Liver (tissue), 9 donors: ENCODE data around the gene STOM. TPM values are rescaled to one million over a fixed set of nuclear protein-coding genes. Genes with fewer than 3 reads are reported as not detected.
"Not testable (repeated sequence)": the region's sequence is repeated elsewhere in the genome, so short reads cannot be mapped to it uniquely, and the experiment has no call there.

ENCODE experiments used
- DNase-seq: peaks from one replicate; pipeline ENCODE4 v3.0.0-alpha.2; 2017; ENCODE audit warnings: low spot score
- H3K27ac ChIP-seq, 2 donors: one replicate each; pipeline ENCODE4 v1.7.0; 2013; ENCODE audit warnings: inconsistent platforms in 2 of 2, low read length in 2 of 2, control low read depth in 1 of 2, low read depth in 1 of 2, mild to moderate bottlenecking in 1 of 2
- H3K27me3 ChIP-seq, 4 donors: one replicate each; pipeline versions ENCODE4 v1.6.1 to v1.7.0; 2013; ENCODE audit warnings: low read length in 3 of 4, inconsistent platforms in 1 of 4, mild to moderate bottlenecking in 1 of 4, moderate library complexity in 1 of 4; ENCODE audit not compliant: control insufficient read depth in 4 of 4, insufficient read depth in 4 of 4
- H3K36me3 ChIP-seq, 4 donors: one replicate each; pipeline versions ENCODE4 v1.6.1 to v1.7.0; 2013; ENCODE audit warnings: low read length in 3 of 4, mild to moderate bottlenecking in 3 of 4, low read depth in 1 of 4, moderate library complexity in 1 of 4; ENCODE audit not compliant: control insufficient read depth in 4 of 4, insufficient read depth in 3 of 4
- H3K4me1 ChIP-seq, 4 donors: one replicate each; pipeline versions ENCODE4 v1.6.1 to v1.7.0; 2013; ENCODE audit warnings: low read length in 3 of 4, mild to moderate bottlenecking in 3 of 4, moderate library complexity in 1 of 4; ENCODE audit not compliant: control insufficient read depth in 4 of 4, insufficient read depth in 4 of 4
- H3K4me3 ChIP-seq, 3 donors: one replicate each; pipeline versions ENCODE4 v1.6.1 to v1.7.0; 2013; ENCODE audit warnings: low read length in 3 of 3, control low read depth in 1 of 3, low read depth in 1 of 3, mild to moderate bottlenecking in 1 of 3
- H3K9ac ChIP-seq, 2 donors: one replicate each; pipeline ENCODE4 v1.7.0; 2013; ENCODE audit warnings: low read length in 2 of 2, mild to moderate bottlenecking in 2 of 2, moderate library complexity in 2 of 2, control low read depth in 1 of 2, low read depth in 1 of 2
- H3K9me3 ChIP-seq, 4 donors: one replicate each; pipeline versions ENCODE4 v1.6.1 to v1.7.0; 2013; ENCODE audit warnings: low read length in 3 of 4; ENCODE audit not compliant: control insufficient read depth in 4 of 4
- EGR1 ChIP-seq, 2 donors: IDR thresholded peaks; 2 replicates each; pipeline ENCODE4 v1.6.1; 2016 to 2018; ENCODE audit warnings: antibody characterized with exemption in 2 of 2, low read depth in 2 of 2
- FOXA1 ChIP-seq: IDR thresholded peaks from 2 replicates; pipeline ENCODE4 v1.6.1; 2016; ENCODE audit warnings: antibody characterized with exemption
- FOXA2 ChIP-seq: IDR thresholded peaks from 2 replicates; pipeline ENCODE4 v1.6.1; 2016; ENCODE audit warnings: antibody characterized with exemption
- HNF4G ChIP-seq: IDR thresholded peaks from 2 replicates; pipeline ENCODE4 v1.6.1; 2016; ENCODE audit warnings: antibody characterized with exemption
- JUND ChIP-seq, 2 donors: IDR thresholded peaks; 2 replicates each; pipeline ENCODE4 v1.6.1; 2016; ENCODE audit warnings: antibody characterized with exemption in 2 of 2
- NR2F2 ChIP-seq: IDR thresholded peaks from 2 replicates; pipeline ENCODE4 v1.6.1; 2016; ENCODE audit warnings: antibody characterized with exemption
- RXRA ChIP-seq, 2 donors: IDR thresholded peaks; 2 replicates each; pipeline ENCODE4 v1.6.1; 2017 to 2018; ENCODE audit warnings: antibody characterized with exemption in 2 of 2, mild to moderate bottlenecking in 1 of 2
- SP1 ChIP-seq: IDR thresholded peaks from 2 replicates; pipeline ENCODE4 v1.6.1; 2018; ENCODE audit warnings: antibody characterized with exemption, mild to moderate bottlenecking
- TAF1 ChIP-seq: conservative IDR thresholded peaks from 2 replicates; pipeline ENCODE4 v1.6.1; 2016; ENCODE audit warnings: antibody characterized with exemption, mild to moderate bottlenecking
- YY1 ChIP-seq: IDR thresholded peaks from 2 replicates; pipeline ENCODE4 v1.6.1; 2016; ENCODE audit warnings: antibody characterized with exemption, mild to moderate bottlenecking
- WGBS: extraction: QIAGEN DNeasy Blood & Tissue Kit; methylation state at CpG from one replicate; pipeline ENCODE4 v1.1.7; 2013; 5-methylcytosine and 5-hydroxymethylcytosine counted together
- polyA plus RNA-seq, 2 donors: library from polyadenylated mRNA; stranded (reverse) in 1 of 2; unstranded in 1 of 2; fragments of 200-250 nt in 1 of 2; fragments of >200 nt in 1 of 2; fragmentation: Nextera tagmentation in 1 of 2; extraction: Ambion mirVana in 1 of 2; gene quantifications; one replicate each; pipeline versions ENCODE4 v1.2.1 to v1.2.3, GENCODE V29; 2013 to 2015
- total RNA-seq, 2 donors: library from RNA; depleted of rRNA; stranded (reverse); fragments of >200 nt; gene quantifications; one replicate each; pipeline ENCODE4 v1.2.3, GENCODE V29; 2014
- TF ChIP-seq, protein P1 (sequence below): fragments of 150-350 bp; IDR thresholded peaks from 2 replicates; pipeline ENCODE4 v1.5.1; 2017; ENCODE audit warnings: improper control_type of control experiment, low read depth, low read length; ENCODE audit not compliant: missing input control
- TF ChIP-seq, protein P2 (sequence below): IDR thresholded peaks from 2 replicates; pipeline ENCODE4 v1.6.1; 2016; ENCODE audit warnings: antibody characterized with exemption
- TF ChIP-seq, protein P3 (sequence below): IDR thresholded peaks from 2 replicates; pipeline ENCODE4 v1.6.1; 2016; ENCODE audit warnings: antibody characterized with exemption
- TF ChIP-seq, protein P4 (sequence below): IDR thresholded peaks from 2 replicates; pipeline ENCODE4 v1.6.1; 2016; ENCODE audit warnings: antibody characterized with exemption, mild to moderate bottlenecking
- donor health status: healthy.
- donor health status: healthy.
- donor health status: healthy.
- donor health status: healthy.
- donor health status: healthy.

Gene STOM
- total and polyA plus RNA-seq, 4 donors: 150 to 398 (median 265) TPM

DNA sequence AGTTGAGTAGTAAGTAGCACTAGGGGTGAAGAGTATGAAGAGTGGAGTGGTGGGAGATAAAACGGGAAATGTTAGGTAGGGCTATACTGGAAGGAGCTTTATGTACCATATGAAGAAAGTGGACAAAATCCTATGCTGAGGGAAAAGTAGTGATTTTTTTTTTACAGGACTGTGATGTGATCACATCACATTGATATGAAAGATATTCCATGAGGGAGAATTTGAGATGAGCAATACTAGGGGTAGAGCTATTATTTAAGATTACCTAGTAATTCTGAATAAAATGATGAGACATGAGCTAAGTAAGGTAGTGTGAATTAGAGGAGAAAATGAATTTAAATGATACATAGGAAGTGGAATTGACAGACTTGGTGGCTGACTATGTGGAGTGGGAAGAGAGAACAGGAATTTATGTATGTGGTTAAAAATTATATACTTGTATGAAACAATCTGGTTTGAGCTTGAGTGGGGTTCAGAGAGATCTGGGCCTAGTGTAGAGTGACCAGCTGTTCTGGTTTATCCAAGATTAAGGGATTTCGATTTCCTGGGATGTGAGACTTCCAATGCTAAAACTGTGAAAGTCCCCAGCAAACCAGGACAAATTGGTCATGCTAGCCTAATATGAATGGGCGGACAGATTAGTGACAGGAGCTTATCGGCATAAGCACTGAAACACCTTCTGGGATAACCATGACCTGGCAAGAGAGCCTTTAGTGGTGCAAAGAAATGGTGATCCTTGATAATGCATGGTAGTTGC is 29.3 kb upstream of the STOM start:
- Histone ChIP-seq H3K4me1 (no peaks in the 10 kb centered on the region), H3K9ac (no peak overlapping the region), H3K27ac (no peak overlapping the region), H3K4me3 (no peak overlapping the region), H3K9me3 (peaks cover 0 to 4% (median 0%) of the 10 kb centered on the region in 4 donors), H3K36me3 (no peaks in the 10 kb centered on the region), H3K27me3 (no peaks in the 10 kb centered on the region)
- DNase-seq: no peak
- TF ChIP-seq FOXA2: no peak
- TF ChIP-seq, protein P1, sequence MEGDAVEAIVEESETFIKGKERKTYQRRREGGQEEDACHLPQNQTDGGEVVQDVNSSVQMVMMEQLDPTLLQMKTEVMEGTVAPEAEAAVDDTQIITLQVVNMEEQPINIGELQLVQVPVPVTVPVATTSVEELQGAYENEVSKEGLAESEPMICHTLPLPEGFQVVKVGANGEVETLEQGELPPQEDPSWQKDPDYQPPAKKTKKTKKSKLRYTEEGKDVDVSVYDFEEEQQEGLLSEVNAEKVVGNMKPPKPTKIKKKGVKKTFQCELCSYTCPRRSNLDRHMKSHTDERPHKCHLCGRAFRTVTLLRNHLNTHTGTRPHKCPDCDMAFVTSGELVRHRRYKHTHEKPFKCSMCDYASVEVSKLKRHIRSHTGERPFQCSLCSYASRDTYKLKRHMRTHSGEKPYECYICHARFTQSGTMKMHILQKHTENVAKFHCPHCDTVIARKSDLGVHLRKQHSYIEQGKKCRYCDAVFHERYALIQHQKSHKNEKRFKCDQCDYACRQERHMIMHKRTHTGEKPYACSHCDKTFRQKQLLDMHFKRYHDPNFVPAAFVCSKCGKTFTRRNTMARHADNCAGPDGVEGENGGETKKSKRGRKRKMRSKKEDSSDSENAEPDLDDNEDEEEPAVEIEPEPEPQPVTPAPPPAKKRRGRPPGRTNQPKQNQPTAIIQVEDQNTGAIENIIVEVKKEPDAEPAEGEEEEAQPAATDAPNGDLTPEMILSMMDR: no peak
- no peak for TF ChIP-seq RXRA (IDR thresholded peaks at IDR 0.05)
- no peak for TF ChIP-seq SP1
- no peak for TF ChIP-seq JUND (IDR thresholded peaks at IDR 0.05)
- TF ChIP-seq, protein P2, sequence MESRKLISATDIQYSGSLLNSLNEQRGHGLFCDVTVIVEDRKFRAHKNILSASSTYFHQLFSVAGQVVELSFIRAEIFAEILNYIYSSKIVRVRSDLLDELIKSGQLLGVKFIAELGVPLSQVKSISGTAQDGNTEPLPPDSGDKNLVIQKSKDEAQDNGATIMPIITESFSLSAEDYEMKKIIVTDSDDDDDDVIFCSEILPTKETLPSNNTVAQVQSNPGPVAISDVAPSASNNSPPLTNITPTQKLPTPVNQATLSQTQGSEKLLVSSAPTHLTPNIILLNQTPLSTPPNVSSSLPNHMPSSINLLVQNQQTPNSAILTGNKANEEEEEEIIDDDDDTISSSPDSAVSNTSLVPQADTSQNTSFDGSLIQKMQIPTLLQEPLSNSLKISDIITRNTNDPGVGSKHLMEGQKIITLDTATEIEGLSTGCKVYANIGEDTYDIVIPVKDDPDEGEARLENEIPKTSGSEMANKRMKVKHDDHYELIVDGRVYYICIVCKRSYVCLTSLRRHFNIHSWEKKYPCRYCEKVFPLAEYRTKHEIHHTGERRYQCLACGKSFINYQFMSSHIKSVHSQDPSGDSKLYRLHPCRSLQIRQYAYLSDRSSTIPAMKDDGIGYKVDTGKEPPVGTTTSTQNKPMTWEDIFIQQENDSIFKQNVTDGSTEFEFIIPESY: no peak
- TF ChIP-seq NR2F2: no peak
- TF ChIP-seq TAF1: no peak
- TF ChIP-seq FOXA1: no peak
- TF ChIP-seq, protein P3, sequence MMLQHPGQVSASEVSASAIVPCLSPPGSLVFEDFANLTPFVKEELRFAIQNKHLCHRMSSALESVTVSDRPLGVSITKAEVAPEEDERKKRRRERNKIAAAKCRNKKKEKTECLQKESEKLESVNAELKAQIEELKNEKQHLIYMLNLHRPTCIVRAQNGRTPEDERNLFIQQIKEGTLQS: no peak
- TF ChIP-seq YY1: no peak
- no peak for TF ChIP-seq HNF4G
- 88% methylated on average over 4 of the region's 4 CpGs for WGBS

DNA sequence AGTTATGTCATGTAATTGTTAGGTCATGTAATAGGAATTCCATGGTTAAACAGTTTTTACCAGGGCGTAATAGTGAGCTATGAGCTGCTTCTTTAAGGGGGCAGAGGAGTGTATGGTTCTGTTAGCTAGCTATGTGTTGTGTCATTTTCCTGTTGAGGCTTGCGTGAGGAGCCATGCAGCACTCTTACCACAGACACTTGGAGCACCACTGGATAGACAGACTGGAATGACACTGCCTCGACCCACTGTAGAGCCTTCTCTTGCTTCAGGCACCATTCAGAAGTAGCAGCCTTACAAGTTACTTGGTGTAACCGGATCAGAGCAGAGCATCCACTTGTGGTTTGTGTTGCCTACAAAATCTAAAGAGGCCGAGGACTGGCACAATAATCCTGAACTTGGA is 28.3 kb upstream of the STOM start:
- Histone ChIP-seq H3K9me3 (peaks cover 0 to 4% (median 0%) of the 10 kb centered on the region in 4 donors), H3K4me1 (peaks cover 0 to under 1% (median 0%) of the 10 kb centered on the region in 4 donors), H3K4me3 (no peak overlapping the region), H3K27ac (no peak overlapping the region), H3K36me3 (no peaks in the 10 kb centered on the region), H3K9ac (no peak overlapping the region), H3K27me3 (no peaks in the 10 kb centered on the region)
- TF ChIP-seq EGR1 (IDR thresholded peaks at IDR 0.05; ENCODE audit: low read depth in 2 of 2): no peak
- no peak for TF ChIP-seq RXRA (IDR thresholded peaks at IDR 0.05)
- TF ChIP-seq NR2F2: no peak
- TF ChIP-seq FOXA2: no peak
- no peak for TF ChIP-seq YY1
- TF ChIP-seq, protein P4, sequence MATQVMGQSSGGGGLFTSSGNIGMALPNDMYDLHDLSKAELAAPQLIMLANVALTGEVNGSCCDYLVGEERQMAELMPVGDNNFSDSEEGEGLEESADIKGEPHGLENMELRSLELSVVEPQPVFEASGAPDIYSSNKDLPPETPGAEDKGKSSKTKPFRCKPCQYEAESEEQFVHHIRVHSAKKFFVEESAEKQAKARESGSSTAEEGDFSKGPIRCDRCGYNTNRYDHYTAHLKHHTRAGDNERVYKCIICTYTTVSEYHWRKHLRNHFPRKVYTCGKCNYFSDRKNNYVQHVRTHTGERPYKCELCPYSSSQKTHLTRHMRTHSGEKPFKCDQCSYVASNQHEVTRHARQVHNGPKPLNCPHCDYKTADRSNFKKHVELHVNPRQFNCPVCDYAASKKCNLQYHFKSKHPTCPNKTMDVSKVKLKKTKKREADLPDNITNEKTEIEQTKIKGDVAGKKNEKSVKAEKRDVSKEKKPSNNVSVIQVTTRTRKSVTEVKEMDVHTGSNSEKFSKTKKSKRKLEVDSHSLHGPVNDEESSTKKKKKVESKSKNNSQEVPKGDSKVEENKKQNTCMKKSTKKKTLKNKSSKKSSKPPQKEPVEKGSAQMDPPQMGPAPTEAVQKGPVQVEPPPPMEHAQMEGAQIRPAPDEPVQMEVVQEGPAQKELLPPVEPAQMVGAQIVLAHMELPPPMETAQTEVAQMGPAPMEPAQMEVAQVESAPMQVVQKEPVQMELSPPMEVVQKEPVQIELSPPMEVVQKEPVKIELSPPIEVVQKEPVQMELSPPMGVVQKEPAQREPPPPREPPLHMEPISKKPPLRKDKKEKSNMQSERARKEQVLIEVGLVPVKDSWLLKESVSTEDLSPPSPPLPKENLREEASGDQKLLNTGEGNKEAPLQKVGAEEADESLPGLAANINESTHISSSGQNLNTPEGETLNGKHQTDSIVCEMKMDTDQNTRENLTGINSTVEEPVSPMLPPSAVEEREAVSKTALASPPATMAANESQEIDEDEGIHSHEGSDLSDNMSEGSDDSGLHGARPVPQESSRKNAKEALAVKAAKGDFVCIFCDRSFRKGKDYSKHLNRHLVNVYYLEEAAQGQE: no peak
- 90% methylated on average over 5 of the region's 5 CpGs for WGBS
- no peak for DNase-seq

DNA sequence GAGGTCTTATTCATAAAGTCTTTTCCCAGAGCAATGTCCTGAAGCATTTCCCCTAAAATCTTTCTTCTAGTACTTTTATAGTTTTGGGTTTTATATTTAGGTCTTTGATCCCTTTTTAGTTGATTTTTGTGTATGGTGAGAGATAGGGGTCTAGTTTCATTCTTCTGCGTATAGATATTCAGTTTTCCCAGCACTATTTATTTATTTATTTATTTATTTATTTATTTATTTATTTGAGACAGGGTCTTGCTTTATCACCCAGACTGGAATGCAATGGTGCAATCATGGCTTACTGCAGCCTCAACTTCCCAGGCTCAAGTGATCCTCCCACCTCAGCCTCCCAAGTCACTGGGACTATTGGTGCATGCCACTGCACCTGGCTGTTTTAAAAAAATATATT is 27.2 kb upstream of the STOM start:
- WGBS: 100% methylated on average over 1 of the region's 1 CpG
- H3K4me1 ChIP-seq, H3K36me3 ChIP-seq, H3K27me3 ChIP-seq, H3K27ac ChIP-seq, H3K4me3 ChIP-seq, DNase-seq, H3K9ac ChIP-seq, H3K9me3 ChIP-seq: not testable (repeated sequence)
